Measurements from ENCODE around the gene PCBP4.

DNA sequence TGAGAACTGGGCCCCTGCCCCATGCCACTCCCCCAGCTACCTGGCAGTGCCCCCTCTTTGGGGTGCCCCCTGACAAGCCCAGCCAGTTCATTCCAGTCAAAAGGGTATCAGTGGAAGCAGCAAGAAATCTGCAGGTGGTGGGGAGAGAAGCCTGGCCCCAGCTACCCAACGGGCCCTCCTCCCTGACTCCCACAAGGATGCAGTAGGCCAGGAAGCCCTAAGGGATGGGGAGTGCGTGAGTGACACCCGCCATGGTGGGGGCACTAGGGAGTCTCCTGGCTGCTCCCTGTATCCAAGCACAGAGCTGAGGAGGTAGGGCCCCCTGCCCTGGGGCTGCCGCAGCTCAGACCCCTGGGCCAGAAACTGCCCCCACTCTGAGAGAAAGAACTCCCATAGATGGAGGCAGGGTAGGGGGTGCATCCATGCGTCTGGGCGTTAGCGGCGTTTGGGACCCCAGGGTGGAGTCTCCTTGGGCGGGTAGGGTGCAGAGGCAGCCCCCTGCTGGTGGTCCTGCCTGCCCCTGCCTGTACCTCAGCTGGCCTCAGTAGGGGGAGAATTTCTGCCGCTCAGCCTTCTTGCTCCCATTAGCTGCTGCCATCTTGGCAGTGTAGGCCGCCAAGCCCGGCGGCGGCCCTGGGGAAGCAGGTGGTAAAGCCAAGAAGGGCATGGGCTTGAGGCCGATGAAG is 9.6 kb downstream of the PCBP4 start:
- no peak for TF ChIP-seq POLR2A (IDR thresholded peaks at IDR 0.05)
- TF ChIP-seq, protein P1, sequence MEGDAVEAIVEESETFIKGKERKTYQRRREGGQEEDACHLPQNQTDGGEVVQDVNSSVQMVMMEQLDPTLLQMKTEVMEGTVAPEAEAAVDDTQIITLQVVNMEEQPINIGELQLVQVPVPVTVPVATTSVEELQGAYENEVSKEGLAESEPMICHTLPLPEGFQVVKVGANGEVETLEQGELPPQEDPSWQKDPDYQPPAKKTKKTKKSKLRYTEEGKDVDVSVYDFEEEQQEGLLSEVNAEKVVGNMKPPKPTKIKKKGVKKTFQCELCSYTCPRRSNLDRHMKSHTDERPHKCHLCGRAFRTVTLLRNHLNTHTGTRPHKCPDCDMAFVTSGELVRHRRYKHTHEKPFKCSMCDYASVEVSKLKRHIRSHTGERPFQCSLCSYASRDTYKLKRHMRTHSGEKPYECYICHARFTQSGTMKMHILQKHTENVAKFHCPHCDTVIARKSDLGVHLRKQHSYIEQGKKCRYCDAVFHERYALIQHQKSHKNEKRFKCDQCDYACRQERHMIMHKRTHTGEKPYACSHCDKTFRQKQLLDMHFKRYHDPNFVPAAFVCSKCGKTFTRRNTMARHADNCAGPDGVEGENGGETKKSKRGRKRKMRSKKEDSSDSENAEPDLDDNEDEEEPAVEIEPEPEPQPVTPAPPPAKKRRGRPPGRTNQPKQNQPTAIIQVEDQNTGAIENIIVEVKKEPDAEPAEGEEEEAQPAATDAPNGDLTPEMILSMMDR (IDR thresholded peaks at IDR 0.05 in 8 of 11, conservative IDR thresholded peaks at IDR 0.05 in 3 of 11) = no peak
- no peak for TF ChIP-seq POLR2AphosphoS5 (IDR thresholded peaks at IDR 0.05)
